ENCODE data around the gene SDF4. TPM values are rescaled to one million over a fixed set of nuclear protein-coding genes. Genes with fewer than 3 reads are reported as not detected.

SDF4 gene
- 69.9 TPM for total RNA-seq

- peak; percentile 91 for ATAC-seq
Measured at GRCh38 chr1:1231400-1232207, at the start of gene SDF4. TSS of gene SDF4 (minus strand) at chr1:1232001. CDS start at chr1:1228772, 3,229 bp downstream.

GRCh38 chr1:1280782-1281481, 49.1 kb upstream of the SDF4 start:
- no peak for ATAC-seq

GRCh38 chr1:1279028-1279427, 47.2 kb upstream of the SDF4 start:
- no peak for ATAC-seq

GRCh38 chr1:1278620-1279019, 46.8 kb upstream of the SDF4 start:
- ATAC-seq: no peak

- no peak for ATAC-seq
Measured at GRCh38 chr1:1275836-1276235, 44.0 kb upstream of the SDF4 start.

- ATAC-seq: no peak
Measured at GRCh38 chr1:1274931-1275431, 43.2 kb upstream of the SDF4 start.

- no peak for ATAC-seq
Measured at GRCh38 chr1:1274299-1274930, 42.6 kb upstream of the SDF4 start.

- peak; percentile 88 for ATAC-seq
Measured at GRCh38 chr1:1273512-1274298, 41.9 kb upstream of the SDF4 start, which contains the start of gene UBE2J2. TSS of gene UBE2J2 (minus strand) at chr1:1273854. CDS start at chr1:1267992, 5,862 bp downstream.

GRCh38 chr1:1273209-1273511, 41.4 kb upstream of the SDF4 start:
- peak; percentile 0 for ATAC-seq

- ATAC-seq: peak; percentile 83
Measured at GRCh38 chr1:1272341-1273208, 40.8 kb upstream of the SDF4 start.

GRCh38 chr1:1270813-1271212, 39.0 kb upstream of the SDF4 start:
- no peak for ATAC-seq

- ATAC-seq: no peak
Measured at GRCh38 chr1:1268284-1268682, 36.5 kb upstream of the SDF4 start.

- no peak for ATAC-seq
Measured at GRCh38 chr1:1267488-1268283, 35.9 kb upstream of the SDF4 start.

- peak; percentile 7 for ATAC-seq
Measured at GRCh38 chr1:1264868-1265272, 33.1 kb upstream of the SDF4 start.

GRCh38 chr1:1264026-1264425, 32.2 kb upstream of the SDF4 start:
- ATAC-seq: no peak

- ATAC-seq: no peak
Measured at GRCh38 chr1:1262758-1263157, 31.0 kb upstream of the SDF4 start.

- ATAC-seq: no peak
Measured at GRCh38 chr1:1262071-1262470, 30.3 kb upstream of the SDF4 start.

GRCh38 chr1:1260843-1261560, 29.2 kb upstream of the SDF4 start:
- no peak for ATAC-seq

- ATAC-seq: no peak
Measured at GRCh38 chr1:1259951-1260600, 28.3 kb upstream of the SDF4 start.
